OCI-LY7 (cell line): Measurements from ENCODE around the gene ZC4H2.

Source experiments
- EZH2phosphoT487 ChIP-seq: fragments of 200-600 bp; sonication (generic); IDR thresholded peaks from 2 replicates; pipeline ENCODE4 v1.6.1; 2018; ENCODE audit warnings: low read depth, borderline replicate concordance, mild to moderate bottlenecking, mixed run types, antibody characterized with exemption, low read length, moderate library complexity, mixed read lengths
- TF ChIP-seq, protein P1 (sequence below): fragments of 200-600 bp; sonication (generic); conservative IDR thresholded peaks from 2 replicates; pipeline ENCODE4 v1.5.1; 2014; ENCODE audit warnings: mild to moderate bottlenecking, antibody characterized with exemption, low read length, moderate library complexity, mixed read lengths

GRCh38 chrX:64977830-64978229 is 1.6 kb upstream of the ZC4H2 start:
- TF ChIP-seq EZH2phosphoT487, result no peak
- TF ChIP-seq, protein P1, sequence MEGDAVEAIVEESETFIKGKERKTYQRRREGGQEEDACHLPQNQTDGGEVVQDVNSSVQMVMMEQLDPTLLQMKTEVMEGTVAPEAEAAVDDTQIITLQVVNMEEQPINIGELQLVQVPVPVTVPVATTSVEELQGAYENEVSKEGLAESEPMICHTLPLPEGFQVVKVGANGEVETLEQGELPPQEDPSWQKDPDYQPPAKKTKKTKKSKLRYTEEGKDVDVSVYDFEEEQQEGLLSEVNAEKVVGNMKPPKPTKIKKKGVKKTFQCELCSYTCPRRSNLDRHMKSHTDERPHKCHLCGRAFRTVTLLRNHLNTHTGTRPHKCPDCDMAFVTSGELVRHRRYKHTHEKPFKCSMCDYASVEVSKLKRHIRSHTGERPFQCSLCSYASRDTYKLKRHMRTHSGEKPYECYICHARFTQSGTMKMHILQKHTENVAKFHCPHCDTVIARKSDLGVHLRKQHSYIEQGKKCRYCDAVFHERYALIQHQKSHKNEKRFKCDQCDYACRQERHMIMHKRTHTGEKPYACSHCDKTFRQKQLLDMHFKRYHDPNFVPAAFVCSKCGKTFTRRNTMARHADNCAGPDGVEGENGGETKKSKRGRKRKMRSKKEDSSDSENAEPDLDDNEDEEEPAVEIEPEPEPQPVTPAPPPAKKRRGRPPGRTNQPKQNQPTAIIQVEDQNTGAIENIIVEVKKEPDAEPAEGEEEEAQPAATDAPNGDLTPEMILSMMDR, result no peak
